NCI-H748 treated with DMSO at 0.1 percent for 48 hours (cell line): Measurements from ENCODE around the gene VIP.
"Not testable (repeated sequence)": the region's sequence is repeated elsewhere in the genome, so short reads cannot be mapped to it uniquely, and the experiment has no call there.

Experiments
- DNase-seq: peaks from one replicate; lab custom pipeline; 2025; lab: John Stamatoyannopoulos, UW

The VIP gene

GRCh38 chr6:152750694-152751093, at the start of gene VIP:
Gene VIP (plus strand): TSS chr6:152750797. CDS start chr6:152752178, 1,381 bp downstream.
- no peak for DNase-seq

DNA sequence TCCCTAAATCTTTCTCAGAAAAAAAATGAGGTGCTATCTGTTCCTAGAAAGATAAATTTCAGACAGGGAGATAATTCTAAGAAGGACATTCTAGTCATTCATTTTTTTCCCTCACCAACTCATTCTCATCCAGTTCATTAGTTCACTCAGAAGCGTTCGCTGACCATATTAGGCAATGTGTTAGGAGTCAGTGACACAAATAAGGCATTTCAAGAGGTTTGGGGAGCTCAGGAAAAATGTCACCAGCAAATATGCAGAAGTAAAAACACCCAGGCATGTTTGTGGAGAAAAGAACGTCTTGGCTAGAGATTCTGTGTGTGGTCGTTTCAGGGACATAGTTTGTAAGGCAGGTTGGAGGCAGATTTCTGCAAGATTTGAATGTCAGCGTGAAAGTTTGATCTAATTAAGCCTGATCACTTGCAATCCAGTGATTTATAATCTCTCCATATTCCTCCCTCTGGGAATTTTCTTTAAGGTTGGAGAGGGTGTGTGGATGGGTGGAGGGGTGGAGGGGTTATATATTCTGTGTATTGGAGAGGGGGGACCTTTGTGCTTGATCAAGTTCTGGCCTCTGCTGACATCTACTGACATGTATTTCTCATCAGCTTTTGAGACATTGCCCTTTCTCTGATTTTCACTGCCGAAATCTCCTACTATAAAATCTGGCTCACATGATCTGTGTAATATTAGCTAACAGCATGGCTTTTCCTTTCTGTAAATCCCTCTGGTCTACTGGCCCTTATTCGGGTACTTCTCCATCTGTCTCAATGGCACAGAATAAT, 49.3 kb upstream of the VIP start:
- DNase-seq: no peak

GRCh38 chr6:152701863-152702401, 48.7 kb upstream of the VIP start:
- DNase-seq: no peak

- DNase-seq: not testable (repeated sequence)
Measured at GRCh38 chr6:152703750-152704149, 46.8 kb upstream of the VIP start.

DNA sequence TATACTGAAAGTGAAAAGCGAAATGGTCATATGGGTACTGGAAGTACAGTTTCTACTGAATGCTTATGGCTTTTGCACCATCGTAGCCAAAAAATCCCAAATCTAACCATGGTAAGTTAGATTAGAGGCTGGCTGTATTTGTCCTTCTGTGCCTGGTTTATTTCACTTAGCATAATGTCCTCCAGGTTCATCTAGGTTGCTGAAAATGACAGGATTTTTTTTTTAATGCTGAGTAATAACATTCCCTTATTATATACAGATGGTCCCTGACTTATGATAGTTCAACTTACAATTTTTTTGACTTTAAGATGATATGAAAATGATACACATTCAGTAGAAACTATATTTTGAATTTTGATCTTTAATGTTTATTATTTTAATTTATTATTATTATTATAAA, 45.3 kb upstream of the VIP start:
- no peak for DNase-seq

DNA sequence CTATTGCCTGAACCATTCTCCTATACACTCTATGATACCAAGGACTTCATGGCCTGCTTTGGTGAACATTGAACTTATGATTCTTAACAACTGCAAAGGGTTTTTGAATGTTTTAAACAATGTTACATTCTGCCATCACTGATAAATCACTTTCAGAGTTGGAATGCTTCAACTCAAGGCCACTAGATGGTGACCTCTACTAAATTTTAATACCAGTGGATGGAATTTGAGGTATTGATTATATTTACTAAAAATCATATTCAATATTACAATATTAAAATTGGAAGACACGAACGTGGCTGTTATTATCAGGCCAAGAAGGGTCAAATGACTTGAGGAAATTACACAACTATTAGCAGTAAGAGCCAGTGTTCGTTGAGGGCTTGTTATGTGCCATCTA, 34.3 kb upstream of the VIP start:
- no peak for DNase-seq

DNA sequence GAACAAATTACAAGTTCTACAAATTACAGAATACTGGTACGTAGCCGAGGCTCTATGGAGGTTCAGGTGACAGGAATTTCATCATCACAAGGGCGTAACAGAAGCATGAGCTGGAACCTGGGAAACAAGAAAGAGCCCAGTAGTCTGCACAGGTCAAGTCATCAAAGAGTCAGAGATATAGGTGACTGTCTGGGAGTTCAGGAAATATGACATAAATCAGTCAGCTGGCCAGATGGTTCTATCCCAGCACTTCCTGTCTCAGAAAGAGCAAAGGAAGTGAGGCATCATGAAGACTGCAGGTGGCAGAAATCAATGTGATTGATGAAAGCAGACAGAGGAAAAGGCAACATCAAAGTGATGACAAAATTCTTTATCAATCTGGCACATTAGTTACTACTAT, 29.6 kb upstream of the VIP start:
- no peak for DNase-seq

GRCh38 chr6:152721956-152722355, 28.6 kb upstream of the VIP start:
- DNase-seq: no peak

DNA sequence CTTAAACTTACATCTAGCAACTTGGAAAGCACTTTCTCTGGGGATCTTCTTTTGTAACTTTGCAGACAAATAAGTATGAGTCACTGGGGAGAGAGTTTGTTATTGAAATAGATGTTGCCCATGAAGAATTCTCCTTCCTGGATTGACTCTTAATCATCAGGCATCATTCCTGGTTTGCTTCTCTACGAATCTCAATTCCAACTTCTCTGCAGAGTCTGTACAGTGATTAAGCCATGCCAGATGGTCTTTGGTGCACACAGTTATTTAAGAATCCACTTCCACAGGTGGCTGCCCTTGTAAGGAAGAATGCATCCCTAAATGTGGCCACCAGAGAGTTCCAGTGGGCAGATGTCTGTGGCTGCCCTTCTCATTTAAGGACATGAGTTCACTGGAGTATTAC, 27.2 kb upstream of the VIP start:
- DNase-seq: no peak

DNA sequence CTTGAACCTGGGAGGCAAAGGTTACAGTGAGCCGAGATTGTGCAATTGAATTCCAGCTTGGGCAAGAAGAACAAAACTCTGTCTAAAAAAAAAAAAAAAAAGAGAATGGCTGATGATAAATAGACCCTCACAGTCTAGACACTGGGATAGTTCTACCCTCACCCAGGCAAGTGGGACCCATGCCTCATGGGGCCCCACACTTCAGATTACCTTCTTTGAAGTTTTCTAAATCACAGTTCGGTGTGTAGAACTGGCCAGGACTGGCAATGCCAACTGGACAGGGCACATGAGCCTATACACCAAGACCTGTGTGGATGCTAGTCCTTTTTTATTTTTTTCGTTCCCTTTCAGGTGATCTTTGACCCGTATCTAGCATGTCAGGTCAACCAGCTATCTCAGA, 24.3 kb upstream of the VIP start:
- DNase-seq: no peak

GRCh38 chr6:152727507-152727906, 23.1 kb upstream of the VIP start:
- no peak for DNase-seq

DNA sequence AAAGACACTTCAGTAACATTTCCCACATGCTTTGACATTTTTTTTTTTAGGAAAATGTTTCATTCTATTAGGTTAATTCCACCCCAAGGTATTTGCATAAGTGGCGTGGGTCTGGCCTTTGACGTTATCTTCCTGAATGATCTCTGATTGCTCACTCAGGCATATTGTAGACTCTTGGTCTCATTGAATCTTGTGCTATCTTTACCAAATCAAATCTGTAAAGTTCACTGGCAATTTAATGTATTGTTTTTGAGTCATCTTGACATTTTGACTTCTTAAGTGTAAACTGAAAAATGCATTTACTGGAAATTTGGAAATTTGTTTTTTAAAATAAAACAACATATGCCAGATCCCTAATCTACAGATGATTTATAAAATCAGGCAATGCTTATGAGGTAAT, 16.0 kb upstream of the VIP start:
- no peak for DNase-seq

GRCh38 chr6:152736687-152737273, 13.8 kb upstream of the VIP start:
- DNase-seq: no peak

- DNase-seq: no peak
Measured at GRCh38 chr6:152745509-152746171, 5.0 kb upstream of the VIP start.

DNA sequence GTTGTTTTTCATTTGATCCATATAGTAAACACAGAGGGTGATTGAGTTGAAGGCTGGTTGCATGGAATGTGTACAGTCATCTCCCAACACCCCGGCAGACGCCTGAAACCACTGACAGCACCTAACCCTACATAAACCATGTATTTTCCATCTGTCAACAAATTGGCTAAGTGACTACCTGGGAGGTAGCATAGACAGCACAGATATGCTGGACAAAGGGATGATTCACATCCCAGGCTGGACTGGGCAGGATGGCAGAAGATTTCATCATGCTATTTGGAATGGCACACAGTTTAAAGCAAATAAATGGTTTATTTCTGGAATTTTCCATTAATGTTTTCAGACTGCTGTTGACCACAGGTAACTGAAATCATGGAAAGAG, 4.4 kb upstream of the VIP start:
- DNase-seq: no peak

- DNase-seq: no peak
Measured at GRCh38 chr6:152748843-152749242, 1.8 kb upstream of the VIP start.

DNA sequence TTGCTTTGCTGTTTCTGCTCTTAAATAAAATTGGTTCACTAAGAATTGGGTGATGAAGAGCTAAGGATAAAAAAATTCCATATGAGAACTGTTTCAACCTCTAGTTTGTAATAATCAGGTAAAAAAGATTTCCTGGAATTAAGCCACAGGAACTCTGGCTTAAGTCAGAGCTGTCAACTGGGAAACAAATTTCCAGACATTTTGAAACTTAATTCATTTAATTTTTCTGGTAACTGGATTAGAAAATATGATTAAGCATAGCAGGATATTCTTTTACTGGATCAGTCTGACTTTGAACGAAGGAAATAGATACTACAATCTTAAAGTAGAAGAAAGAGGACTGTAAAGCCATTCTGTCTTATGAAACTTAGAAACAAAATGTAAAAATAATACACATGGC, 1.3 kb upstream of the VIP start:
- no peak for DNase-seq

DNA sequence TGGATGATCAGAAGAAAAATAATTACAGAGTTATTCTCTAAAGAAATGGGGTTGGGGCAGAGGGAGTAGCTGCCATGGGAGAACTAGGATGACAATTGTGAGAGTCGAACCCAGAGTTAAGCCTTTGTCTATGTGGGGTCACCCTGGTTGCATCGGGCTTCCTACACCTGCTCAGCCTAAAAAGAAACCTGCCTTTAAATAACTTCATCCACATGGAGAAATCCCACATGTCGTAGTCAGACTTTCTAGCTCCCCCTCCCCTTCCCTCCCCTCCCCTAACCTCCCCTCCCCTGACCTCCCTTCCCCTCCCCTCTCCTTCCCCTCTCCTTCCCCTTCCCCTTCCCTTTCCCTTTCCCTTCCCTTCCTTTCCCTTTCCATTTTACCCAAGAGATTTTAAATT, 14.7 kb downstream of the VIP start:
- no peak for DNase-seq

GRCh38 chr6:152769159-152769558, 18.6 kb downstream of the VIP start:
- no peak for DNase-seq

- DNase-seq: no peak
Measured at GRCh38 chr6:152769993-152770392, 19.4 kb downstream of the VIP start.

GRCh38 chr6:152771061-152771687, 20.6 kb downstream of the VIP start:
- DNase-seq: no peak

DNA sequence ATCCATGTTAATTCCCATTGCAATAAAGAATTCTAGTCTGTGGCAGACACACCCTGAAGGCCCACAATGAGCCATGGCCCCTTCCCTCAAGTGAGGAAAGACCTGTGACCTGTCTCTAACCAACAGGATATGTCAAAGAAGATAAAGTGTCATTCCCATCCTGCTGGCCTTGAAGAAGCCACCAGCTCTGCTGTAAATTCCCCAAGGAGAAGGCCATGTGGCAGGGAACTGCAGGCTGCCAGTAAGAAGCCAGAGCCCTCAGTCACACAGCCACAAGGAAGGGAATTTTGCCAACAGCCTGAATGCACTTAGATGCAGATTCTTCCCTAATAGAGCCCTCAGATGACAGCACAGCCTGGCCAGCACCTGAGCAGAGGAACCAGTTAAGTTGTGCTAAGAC, 24.8 kb downstream of the VIP start:
- DNase-seq: no peak

- no peak for DNase-seq
Measured at GRCh38 chr6:152776833-152777232, 26.2 kb downstream of the VIP start.
